ENCODE results near the gene CNGB1.
"Not testable (repeated sequence)": the region's sequence is repeated elsewhere in the genome, so short reads cannot be mapped to it uniquely, and the experiment has no call there.

CNGB1 gene

GRCh38 chr16:57846078-57846697 is 124.7 kb downstream of the CNGB1 start:
- no peak for FAIRE-seq

- FAIRE-seq = no peak
Observed at GRCh38 chr16:57845115-57845514, 125.8 kb downstream of the CNGB1 start.

GRCh38 chr16:57844416-57845030 is 126.4 kb downstream of the CNGB1 start:
- no peak for FAIRE-seq

GRCh38 chr16:57843400-57843799 is 127.5 kb downstream of the CNGB1 start:
- FAIRE-seq = no peak

- FAIRE-seq = no peak
Observed at GRCh38 chr16:57842601-57843000, 128.3 kb downstream of the CNGB1 start.

GRCh38 chr16:57840833-57841232 is 130.1 kb downstream of the CNGB1 start:
- no peak for FAIRE-seq

- no peak for FAIRE-seq
Observed at GRCh38 chr16:57838161-57838560, 132.8 kb downstream of the CNGB1 start.

- FAIRE-seq = no peak
Observed at GRCh38 chr16:57837305-57838125, 133.4 kb downstream of the CNGB1 start.

- FAIRE-seq = not testable (repeated sequence)
Observed at GRCh38 chr16:57835439-57835838, 135.5 kb downstream of the CNGB1 start.

- FAIRE-seq = no peak
Observed at GRCh38 chr16:57834936-57835335, 136.0 kb downstream of the CNGB1 start.
